Stimulated activated CD8-positive, alpha-beta memory T cell treated with anti-CD3 and anti-CD28 coated beads, Interleukin-12 subunit alpha, Interleukin-12 subunit beta, amount 100 ng/mL, for 1 hour (primary cell): Measurements from ENCODE around the gene SHC4.

Experiments used
- DNase-seq: peaks from one replicate; pipeline ENCODE4 v3.0.0-alpha.2; 2020; ENCODE audit warnings: low read depth

SHC4 gene

GRCh38 chr15:48850648-48851047, 113.1 kb downstream of the SHC4 start:
- no peak for DNase-seq

GRCh38 chr15:48845123-48845522, 118.6 kb downstream of the SHC4 start:
- no peak for DNase-seq

GRCh38 chr15:48842501-48842900, 121.2 kb downstream of the SHC4 start:
- no peak for DNase-seq

- DNase-seq = no peak
Measured at GRCh38 chr15:48834756-48835155, 129.0 kb downstream of the SHC4 start.

DNA sequence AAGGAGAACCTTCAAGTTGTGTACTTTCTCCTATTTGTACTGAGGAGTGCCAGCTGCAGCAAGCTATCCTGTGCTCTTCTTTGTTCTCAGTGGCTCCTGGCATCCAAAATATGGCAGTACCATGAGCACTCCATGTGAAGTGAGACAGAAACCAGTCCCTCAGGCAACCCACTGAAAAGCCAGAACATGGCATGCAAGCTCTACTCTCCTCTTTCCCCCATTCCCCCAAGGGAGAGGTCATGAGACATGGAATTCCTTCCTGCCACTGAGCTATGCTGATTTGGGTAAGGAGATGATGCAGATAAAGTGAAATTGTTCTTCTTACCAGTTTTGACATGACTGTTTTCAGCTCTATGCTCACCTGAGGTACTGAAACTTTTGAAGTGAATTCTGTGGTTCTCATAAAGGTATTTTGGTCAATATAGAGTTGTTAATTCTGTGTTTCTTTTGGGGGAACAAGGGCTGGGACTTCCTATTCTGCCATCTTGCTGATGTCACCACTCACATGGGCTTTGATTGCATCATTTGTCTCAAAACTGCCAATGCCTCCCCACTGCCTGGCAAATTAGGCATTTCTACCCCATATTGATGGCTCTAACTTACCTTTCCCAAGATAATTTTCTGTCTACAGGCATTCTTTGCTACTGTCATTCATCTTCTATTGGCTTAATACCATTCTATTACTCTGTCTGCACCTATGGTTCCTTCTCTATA, 130.0 kb downstream of the SHC4 start:
- no peak for DNase-seq

- DNase-seq = no peak
Measured at GRCh38 chr15:48832648-48833047, 131.1 kb downstream of the SHC4 start.

GRCh38 chr15:48828906-48829305, 134.8 kb downstream of the SHC4 start:
- DNase-seq = no peak

DNA sequence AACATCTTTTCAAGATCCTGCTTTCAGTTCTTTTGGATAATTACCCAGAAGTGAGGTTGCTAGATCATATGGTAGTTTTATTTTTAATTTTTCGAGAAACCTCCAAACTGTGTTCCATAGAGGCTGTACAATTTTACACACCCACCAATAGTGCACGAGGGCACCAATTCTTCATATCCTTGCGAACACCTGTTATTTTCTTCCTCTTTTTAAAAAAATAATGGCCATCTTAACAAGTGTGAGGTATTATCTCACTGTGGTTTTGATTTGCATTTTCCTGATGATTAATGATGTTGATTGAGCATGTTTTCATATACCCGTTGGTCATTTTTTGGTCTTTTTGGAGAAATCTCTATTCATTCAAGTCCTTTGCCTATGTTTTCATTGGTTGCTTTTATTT, 135.2 kb downstream of the SHC4 start:
- no peak for DNase-seq

- DNase-seq = no peak
Measured at GRCh38 chr15:48825075-48825474, 138.6 kb downstream of the SHC4 start.

DNA sequence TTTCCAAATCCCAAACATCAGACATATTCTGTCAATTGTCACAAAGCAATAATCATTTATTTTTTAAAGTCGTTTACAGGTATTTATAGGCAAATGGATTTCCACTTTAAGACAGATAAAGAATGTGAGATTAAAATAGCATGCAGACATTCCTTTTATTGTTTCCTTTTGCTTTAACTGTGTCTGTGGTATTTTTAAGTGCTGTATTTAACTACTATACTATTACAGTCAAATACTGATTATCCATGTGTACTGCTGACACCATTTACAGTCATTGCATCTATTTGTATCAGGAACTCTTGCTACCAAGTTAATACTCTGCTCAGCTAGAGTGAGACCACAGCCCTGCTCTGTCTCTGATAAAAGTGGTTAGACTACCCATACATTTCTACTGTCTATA, 140.0 kb downstream of the SHC4 start:
- no peak for DNase-seq

DNA sequence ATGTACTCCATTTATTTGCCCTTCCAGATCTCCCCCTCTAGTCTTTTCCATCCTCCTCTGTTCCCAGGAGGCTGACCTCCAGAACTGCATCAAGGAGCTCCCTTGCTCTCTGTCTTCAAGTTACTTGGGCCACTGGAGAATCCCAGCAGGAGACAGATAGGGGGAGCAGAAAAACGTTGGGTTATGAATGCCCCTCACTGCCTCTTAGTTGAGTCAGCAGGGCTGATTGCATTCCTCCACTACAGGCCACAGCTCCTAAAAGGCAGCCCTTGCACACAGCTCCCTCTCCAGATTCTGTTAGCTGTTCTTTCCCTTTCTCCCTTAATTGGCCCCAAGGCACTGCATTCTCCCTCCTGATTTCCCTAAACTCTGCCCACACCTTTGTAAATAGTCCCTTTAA, 140.5 kb downstream of the SHC4 start:
- DNase-seq = no peak

DNA sequence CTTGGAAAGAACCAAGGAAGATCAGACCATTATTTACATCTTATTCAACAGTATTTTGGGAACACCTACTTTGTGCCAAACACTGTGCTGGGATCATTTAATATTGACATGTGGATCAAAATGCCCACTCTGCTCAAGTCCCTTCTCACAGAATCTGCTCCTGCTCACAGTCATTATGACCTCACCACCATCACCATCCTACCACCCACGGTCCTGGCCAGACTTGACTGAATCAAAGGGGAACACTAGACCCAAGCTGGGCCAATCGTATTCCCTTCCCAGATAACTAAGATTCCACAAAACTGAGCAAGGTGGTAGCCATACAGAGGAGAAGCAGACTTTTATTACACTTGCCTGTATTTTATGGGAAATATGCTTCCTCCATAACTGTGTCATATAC, 149.4 kb downstream of the SHC4 start:
- DNase-seq = no peak

- no peak for DNase-seq
Measured at GRCh38 chr15:48811325-48811958, 152.3 kb downstream of the SHC4 start.

DNA sequence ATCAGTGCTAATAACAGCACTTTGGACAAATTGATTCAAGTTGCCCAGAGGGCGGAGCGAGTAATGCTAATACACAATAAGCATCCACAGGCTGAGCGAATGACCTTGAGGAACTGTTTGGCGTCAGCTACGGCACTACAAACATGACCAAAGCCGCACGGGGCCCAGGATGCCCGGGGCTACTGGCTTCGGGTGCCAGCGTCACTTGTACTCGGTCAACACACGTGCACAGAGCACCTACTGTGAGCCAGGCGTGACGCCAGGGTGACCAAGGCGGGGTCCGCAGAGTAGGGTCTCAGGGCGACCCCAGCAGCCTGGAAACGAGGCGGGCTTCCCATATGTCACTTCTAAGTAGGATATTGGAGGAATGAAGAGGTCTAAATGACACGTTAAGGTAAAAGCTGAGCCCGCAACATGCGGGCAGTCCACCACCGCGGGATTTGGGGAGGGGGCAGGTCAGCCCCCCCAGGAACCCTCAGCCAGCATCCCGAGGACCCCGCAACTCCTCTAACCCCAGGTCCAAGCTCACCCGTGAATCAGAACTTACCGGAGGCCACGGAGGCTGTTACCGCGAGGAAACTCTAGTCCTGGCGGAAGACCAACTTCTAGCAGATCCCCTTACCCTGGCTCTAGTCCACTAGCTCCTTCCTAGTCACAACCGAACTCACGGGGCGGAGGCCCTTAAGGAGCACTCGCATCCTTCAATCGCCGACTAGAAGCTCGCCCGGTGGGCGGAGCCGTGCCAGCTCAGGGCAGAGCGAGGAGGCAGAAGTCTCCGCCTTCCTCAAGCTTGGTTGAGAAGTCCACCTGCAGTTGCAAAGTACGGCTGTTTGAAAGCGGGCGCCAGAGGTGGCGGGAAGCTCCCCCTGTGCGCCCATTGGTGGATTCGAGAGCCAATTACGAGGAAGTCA, 153.1 kb downstream of the SHC4 start, which contains the start of gene CEP152:
TSS of gene CEP152 (minus strand) at position 656 of the 911 bp plus-strand sequence. CDS start 5,420 bp downstream, outside the sequence.
- DNase-seq = peak; percentile 96

DNA sequence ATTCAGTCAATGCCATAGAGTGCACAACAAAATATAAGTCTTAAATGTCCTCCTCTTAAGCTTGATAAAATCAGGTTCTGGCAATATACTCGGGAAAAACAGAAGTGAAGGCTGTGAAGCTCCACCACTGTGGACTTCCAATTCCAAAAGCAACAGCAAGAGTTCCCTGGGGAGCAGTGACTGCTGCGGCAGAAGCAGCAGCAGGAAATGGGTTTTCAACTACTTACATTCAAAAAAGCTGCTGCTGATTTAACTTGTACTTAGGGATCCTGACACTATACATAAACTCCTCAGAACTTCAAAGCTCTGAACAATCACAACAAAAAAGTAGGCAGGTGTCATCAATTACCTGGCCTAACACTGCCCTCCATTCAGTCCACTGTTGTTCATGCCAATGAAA, 157.6 kb downstream of the SHC4 start:
- no peak for DNase-seq

- no peak for DNase-seq
Measured at GRCh38 chr15:48805591-48805990, 158.1 kb downstream of the SHC4 start.

DNA sequence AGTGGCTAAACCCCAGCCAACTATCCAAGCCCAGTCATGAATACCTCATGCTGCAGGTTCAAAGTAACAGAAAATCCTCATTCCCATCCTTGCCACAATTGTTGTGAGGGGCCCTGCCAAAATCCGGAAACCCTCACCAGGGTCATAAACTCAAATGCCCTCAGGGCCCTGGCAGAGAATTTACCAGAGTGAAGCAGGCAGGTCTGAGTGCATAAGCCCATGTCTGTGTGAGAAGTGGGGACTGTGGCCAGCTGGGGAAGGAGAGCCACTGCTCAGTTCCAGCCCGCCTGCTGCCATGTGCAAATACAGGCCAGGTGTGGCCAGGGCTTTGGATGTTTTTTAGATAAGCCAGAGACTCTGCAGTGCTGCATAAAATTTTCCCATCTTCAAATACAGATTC, 159.8 kb downstream of the SHC4 start:
- no peak for DNase-seq

DNA sequence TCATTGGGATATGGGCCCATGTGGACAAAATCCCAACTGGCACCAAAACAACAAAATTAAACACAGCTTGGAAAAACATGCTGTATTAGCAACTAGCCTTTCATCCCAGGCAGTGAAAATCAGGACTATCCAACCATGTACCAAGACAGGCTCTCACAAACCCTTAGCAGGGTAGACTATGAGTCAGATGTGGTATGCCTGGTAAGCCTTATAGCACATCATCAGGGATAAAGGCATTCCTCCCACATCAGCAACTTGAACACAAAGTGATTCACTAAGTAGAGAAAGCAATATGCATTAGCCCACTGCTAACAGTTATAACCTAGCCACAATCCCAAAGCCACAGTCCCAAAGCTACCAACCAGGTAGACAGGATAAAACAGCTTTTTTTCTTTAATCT, 160.9 kb downstream of the SHC4 start:
- no peak for DNase-seq

DNA sequence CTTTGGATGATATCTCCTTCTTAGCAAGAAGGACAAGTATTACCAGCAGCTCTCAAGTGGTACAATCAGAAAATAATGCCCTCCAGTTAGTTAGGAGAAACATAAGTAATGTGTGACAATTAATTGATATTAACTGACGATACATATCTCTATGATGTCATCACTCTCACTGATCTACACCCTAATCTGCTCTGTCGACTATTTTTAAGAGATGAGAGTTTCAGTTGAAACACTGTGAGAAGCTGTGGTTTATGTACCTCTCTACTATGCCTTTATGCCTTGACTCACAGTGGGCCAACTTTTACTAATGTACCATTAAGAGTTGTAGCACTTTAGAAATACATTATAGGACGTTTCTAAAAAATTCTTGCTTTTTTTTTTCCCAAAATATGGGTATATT, 161.5 kb downstream of the SHC4 start:
- DNase-seq = no peak

DNA sequence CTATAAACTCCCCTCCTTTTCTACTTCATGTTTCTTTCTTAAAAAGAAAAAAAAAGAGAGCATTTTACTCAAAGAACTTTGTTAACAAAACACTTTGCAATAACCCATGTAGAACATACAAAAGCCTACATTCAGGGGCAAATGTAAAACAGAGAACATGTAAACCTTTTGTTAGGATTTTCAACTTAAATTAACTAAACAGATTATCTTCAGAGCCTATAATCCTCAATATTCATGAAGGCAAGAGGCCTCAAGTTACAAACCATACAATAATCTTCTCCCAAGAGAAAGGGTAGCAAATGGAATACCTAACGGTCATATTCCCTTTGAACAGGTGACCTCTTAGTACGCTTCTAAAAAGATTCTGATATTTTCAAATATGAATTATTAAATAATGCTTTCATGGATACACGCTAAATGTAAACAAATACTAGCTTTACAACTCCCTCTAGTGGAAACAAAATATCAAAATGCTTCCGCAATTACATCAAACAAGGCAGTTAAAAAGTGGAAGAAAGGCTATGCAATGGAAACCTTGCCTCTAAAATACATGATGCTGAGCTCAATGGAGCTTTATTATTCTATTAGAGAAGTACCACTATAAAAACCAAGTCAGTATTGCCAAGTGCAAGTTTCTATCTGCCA, 162.8 kb downstream of the SHC4 start:
- no peak for DNase-seq

GRCh38 chr15:48800245-48800644, 163.5 kb downstream of the SHC4 start:
- DNase-seq = no peak

DNA sequence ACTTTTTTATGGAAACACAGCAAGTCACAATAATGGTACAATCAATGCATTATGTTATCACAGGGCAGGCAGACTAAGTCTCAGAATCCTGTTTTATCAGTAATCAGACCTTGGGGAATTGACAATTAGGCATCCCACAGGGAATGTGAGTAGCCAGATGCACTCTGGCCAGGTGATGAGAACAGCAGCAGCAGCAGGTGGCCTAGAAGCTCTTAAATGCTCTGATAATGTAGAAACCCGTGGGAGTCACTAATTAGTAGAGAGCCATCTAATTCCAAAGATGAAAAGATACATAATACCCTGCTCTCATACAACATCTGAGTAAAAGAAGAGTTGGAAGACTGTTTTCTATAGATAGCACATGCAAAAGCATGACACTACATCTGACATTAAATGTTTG, 165.4 kb downstream of the SHC4 start:
- no peak for DNase-seq
